ENCODE measurements around the gene SLC33A1.

GRCh38 chr3:155870945-155871745 is 16.9 kb upstream of the SLC33A1 start:
- TF ChIP-seq POLR2AphosphoS5 (IDR thresholded peaks at IDR 0.05; ENCODE audit: low read depth, low read length) (no peak), REST (IDR thresholded peaks at IDR 0.05; ENCODE audit: insufficient read depth in 1 of 2, low read depth in 2 of 2, low read length in 2 of 2) (no peak), TAF1 (IDR thresholded peaks at IDR 0.05; ENCODE audit: borderline replicate concordance, insufficient read depth, low read length) (no peak), SIN3A (IDR thresholded peaks at IDR 0.05; ENCODE audit: borderline replicate concordance, insufficient read depth, low read length) (no peak)
